B cell (primary cell): Measurements from ENCODE around the gene THEMIS. TPM values are rescaled to one million over a fixed set of nuclear protein-coding genes. Genes with fewer than 3 reads are reported as not detected.

Source experiments
- ATAC-seq: fragments of 200-7000 bp; cut with Tn5 transposase; one replicate; pipeline ENCODE4 v1.10.0; 2021; ENCODE audit warnings: low read depth, mild to moderate bottlenecking, moderate number of reproducible peaks, moderate library complexity
- CTCF ChIA-PET: fragments of 350-600 bp; sonication (Branson Sonifier 250); formaldehyde crosslinking; loops from one replicate; lab custom pipeline; 2021; ENCODE audit warnings: antibody characterized with exemption, inconsistent platforms; lab: Charles Lee
- POLR2A ChIA-PET: fragments of 350-600 bp; sonication (Branson Sonifier 250); formaldehyde crosslinking; loops from one replicate; lab custom pipeline; 2021; ENCODE audit warnings: antibody characterized with exemption; lab: Charles Lee
- DNase-seq: peaks from one replicate; pipeline ENCODE4 v3.0.0; 2013
- H2AFZ ChIP-seq: 2 replicates; pipeline ENCODE4 v1.6.1; 2012; ENCODE audit warnings: mild to moderate bottlenecking, low read depth, low read length; ENCODE audit not compliant: insufficient read depth, poor library complexity, severe bottlenecking
- H3K27ac ChIP-seq, 2 donors: 1 replicate in 1 of 2; 2 replicates in 1 of 2; pipeline ENCODE4 v1.5.1; 2012 to 2013; ENCODE audit warnings: low read length in 2 of 2, mild to moderate bottlenecking in 2 of 2, moderate library complexity in 1 of 2
- H3K27me3 ChIP-seq, 4 experiments: fragments of 200-600 bp in 1 of 4; sonication (generic) in 1 of 4; replicated peaks in 1 of 4; 1 replicate in 2 of 4; 2 replicates in 2 of 4; pipeline versions ENCODE4 v1.6.1 to v1.7.0; 2013 to 2016; ENCODE audit warnings: low read length in 3 of 4, mild to moderate bottlenecking in 2 of 4, mixed read lengths in 1 of 4, moderate library complexity in 1 of 4; ENCODE audit not compliant: insufficient read depth in 4 of 4, control insufficient read depth in 3 of 4; ENCODE audit errors: control extremely low read depth in 1 of 4
- H3K36me3 ChIP-seq, 2 experiments: replicated peaks in 1 of 2; 1 replicate in 1 of 2; 2 replicates in 1 of 2; pipeline versions ENCODE4 v1.6.1 to v1.7.1; 2013; ENCODE audit warnings: low read length in 1 of 2; ENCODE audit not compliant: insufficient read depth in 2 of 2, control insufficient read depth in 1 of 2; ENCODE audit errors: control extremely low read depth in 1 of 2, extremely low read depth in 1 of 2
- H3K4me1 ChIP-seq, 2 donors: fragments of 200-600 bp in 1 of 2; sonication (generic) in 1 of 2; 1 replicate in 1 of 2; 2 replicates in 1 of 2; pipeline versions ENCODE4 v1.5.1 to v1.6.1; 2013 to 2017; ENCODE audit warnings: low read length in 2 of 2; ENCODE audit not compliant: control insufficient read depth in 2 of 2, insufficient read depth in 2 of 2
- H3K4me2 ChIP-seq: replicated peaks from 2 replicates; pipeline ENCODE3; 2012; ENCODE audit warnings: mild to moderate bottlenecking, low read depth, low read length; ENCODE audit not compliant: poor library complexity, severe bottlenecking
- H3K4me3 ChIP-seq, 5 experiments: fragments of 200-600 bp in 1 of 5; sonication (generic) in 1 of 5; 1 replicate in 3 of 5; 2 replicates in 2 of 5; pipeline versions ENCODE4 v1.5.1 to v1.7.0; 2011 to 2016; ENCODE audit warnings: low read length in 4 of 5, mild to moderate bottlenecking in 4 of 5, low read depth in 2 of 5, control low read depth in 1 of 5, moderate library complexity in 1 of 5; ENCODE audit not compliant: insufficient read depth in 1 of 5; ENCODE audit errors: control extremely low read depth in 1 of 5, extremely low read depth in 1 of 5
- H3K79me2 ChIP-seq: fragments of 200-600 bp; sonication (generic); one replicate; pipeline ENCODE4 v1.6.0; 2016; ENCODE audit warnings: low read length; ENCODE audit not compliant: control insufficient read depth, insufficient read depth
- H3K9ac ChIP-seq: fragments of 200-600 bp; sonication (generic); 2 replicates; pipeline ENCODE4 v1.6.1; 2017; ENCODE audit warnings: mild to moderate bottlenecking, low read length, moderate library complexity
- H3K9me3 ChIP-seq, 3 donors: one replicate each; pipeline versions ENCODE4 v1.6.1 to v1.7.1; 2013; ENCODE audit warnings: low read length in 2 of 3; ENCODE audit not compliant: control insufficient read depth in 2 of 3, insufficient read depth in 1 of 3; ENCODE audit errors: control extremely low read depth in 1 of 3
- H4K20me1 ChIP-seq: 2 replicates; pipeline ENCODE4 v1.6.0; 2012; ENCODE audit warnings: mild to moderate bottlenecking, low read length; ENCODE audit not compliant: insufficient read depth, control insufficient read depth, poor library complexity, severe bottlenecking
- H3K27ac Mint-ChIP-seq: one replicate; pipeline ENCODE4 v1.8.0; 2021; ENCODE audit warnings: mixed read lengths
- H3K27me3 Mint-ChIP-seq: one replicate; pipeline ENCODE4 v1.8.0; 2021; ENCODE audit warnings: mixed read lengths
- H3K4me1 Mint-ChIP-seq: one replicate; pipeline ENCODE4 v1.8.0; 2021; ENCODE audit warnings: mixed read lengths
- H3K4me3 Mint-ChIP-seq: one replicate; pipeline ENCODE4 v1.8.0; 2021; ENCODE audit warnings: mixed read lengths
- H3K9me3 Mint-ChIP-seq: one replicate; pipeline ENCODE4 v1.8.0; 2022; ENCODE audit warnings: mixed read lengths; ENCODE audit not compliant: insufficient read depth
- CTCF ChIP-seq: fragments of 200-600 bp; IDR thresholded peaks from one replicate; pipeline ENCODE4 v1.8.0; 2022; ENCODE audit warnings: antibody characterized with exemption, mild to moderate bottlenecking
- EZH2 ChIP-seq: IDR thresholded peaks from 2 replicates; pipeline ENCODE4 v1.6.1; 2012; ENCODE audit warnings: borderline replicate concordance, low read depth, mild to moderate bottlenecking, moderate library complexity, low read length; ENCODE audit not compliant: insufficient read depth, poor library complexity, severe bottlenecking
- WGBS: methylation state at CpG from one replicate; pipeline ENCODE4 v1.1.5; 2013; ENCODE audit warnings: missing lambda C conversion rate; ENCODE audit not compliant: insufficient coverage; 5-methylcytosine and 5-hydroxymethylcytosine counted together
- intact Hi-C: fragments of 100-400 bp; cut with micrococcal nuclease; formaldehyde crosslinking; loops from one replicate; pipeline ENCODE4 v1.10.0; 2022
- polyA plus RNA-seq: library from polyadenylated mRNA; depleted of rRNA; stranded (reverse); fragments of >200 nt; gene quantifications from 2 replicates; pipeline ENCODE4 v1.2.3, GENCODE V29; 2012
- total RNA-seq, 2 donors: library from RNA; stranded (reverse); fragments of 120-200 nt in 1 of 2; gene quantifications; 1 replicate in 1 of 2; 2 replicates in 1 of 2; pipeline versions ENCODE4 v1.2.3 to v1.2.4, GENCODE V29; 2013 to 2022

Gene THEMIS
- total and polyA plus RNA-seq, 2 donors (not counting 1 experiment from before 2014, with no cell fraction given): 0.10 to 0.30 TPM

- Histone ChIP-seq H3K27me3 (no peaks in the 10 kb centered on the region), H3K4me1 (no peaks in the 10 kb centered on the region), H3K4me2 (no peak overlapping the region), H2AFZ (no peak overlapping the region), H3K9ac (no peak overlapping the region), H3K4me3 (no peak overlapping the region), H3K79me2 (no peaks in the 10 kb centered on the region), H3K9me3 (no peaks in the 10 kb centered on the region), H4K20me1 (no peaks in the 10 kb centered on the region), H3K36me3 (no peaks in the 10 kb centered on the region), H3K27ac (no peak overlapping the region)
- Mint-ChIP-seq H3K27me3 (no peaks in the 10 kb centered on the region), H3K9me3 (no peaks in the 10 kb centered on the region), H3K27ac (no peak overlapping the region), H3K4me1 (no peaks in the 10 kb centered on the region), H3K4me3 (no peak overlapping the region)
- intact Hi-C loops: no loop called here
- WGBS: 62% methylated on average over 1 of the region's 1 CpG
- no peak for DNase-seq
- ChIA-PET CTCF (no interaction called here), POLR2A (no interaction called here)
- TF ChIP-seq CTCF: no peak
- no peak for TF ChIP-seq EZH2
- no peak for ATAC-seq
Measured at GRCh38 chr6:127725821-127726220, 175.0 kb downstream of the THEMIS start.

GRCh38 chr6:127718694-127719093 is 182.2 kb downstream of the THEMIS start:
- Histone ChIP-seq H3K36me3 (no peaks in the 10 kb centered on the region), H4K20me1 (no peaks in the 10 kb centered on the region), H3K4me3 (no peak overlapping the region), H3K27ac (no peak overlapping the region), H3K9me3 (no peaks in the 10 kb centered on the region), H3K27me3 (no peaks in the 10 kb centered on the region), H2AFZ (no peak overlapping the region), H3K9ac (no peak overlapping the region), H3K4me1 (no peaks in the 10 kb centered on the region), H3K79me2 (no peaks in the 10 kb centered on the region), H3K4me2 (no peak overlapping the region)
- no peak for TF ChIP-seq CTCF
- no peak for TF ChIP-seq EZH2
- WGBS: no CpG with 5 or more reads among the region's 3 CpGs
- Mint-ChIP-seq H3K9me3 (no peaks in the 10 kb centered on the region), H3K27me3 (no peaks in the 10 kb centered on the region), H3K27ac (no peak overlapping the region), H3K4me3 (no peak overlapping the region), H3K4me1 (no peaks in the 10 kb centered on the region)
- CTCF ChIA-PET: no interaction called here
- DNase-seq: no peak
- no peak for ATAC-seq
- intact Hi-C loops: no loop called here
- POLR2A ChIA-PET: no interaction called here
